Transverse colon (tissue), 3 donors: ENCODE measurements around the gene NT5C1A.

ENCODE experiments used
- CTCF ChIP-seq, 5 experiments: fragments of 200-600 bp in 3 of 5; fragments of 450-650 bp in 2 of 5; sonication (generic) in 3 of 5; IDR thresholded peaks; 1 replicate in 2 of 5; 2 replicates in 3 of 5; pipeline ENCODE4 v1.5.1; 2016 to 2017; ENCODE audit warnings: antibody characterized with exemption in 5 of 5, inconsistent platforms in 3 of 5, mild to moderate bottlenecking in 2 of 5, moderate library complexity in 1 of 5
- POLR2A ChIP-seq: fragments of 450-650 bp; IDR thresholded peaks from one replicate; pipeline ENCODE4 v1.6.1; 2016; ENCODE audit warnings: antibody characterized with exemption, mild to moderate bottlenecking, moderate library complexity

- no peak for TF ChIP-seq POLR2A
- peak in 3 of 5 experiments; percentile 53 to 73 (median 62) for TF ChIP-seq CTCF (IDR thresholded peaks at IDR 0.05)
Measured at GRCh38 chr1:39609618-39610331, 62.1 kb downstream of the NT5C1A start.
